ENCODE results near the gene KCND1. TPM values are rescaled to one million over a fixed set of nuclear protein-coding genes. Genes with fewer than 3 reads are reported as not detected.

The KCND1 gene
- total RNA-seq, 1 experiment from 2014 or later: 0.51 TPM

DNA sequence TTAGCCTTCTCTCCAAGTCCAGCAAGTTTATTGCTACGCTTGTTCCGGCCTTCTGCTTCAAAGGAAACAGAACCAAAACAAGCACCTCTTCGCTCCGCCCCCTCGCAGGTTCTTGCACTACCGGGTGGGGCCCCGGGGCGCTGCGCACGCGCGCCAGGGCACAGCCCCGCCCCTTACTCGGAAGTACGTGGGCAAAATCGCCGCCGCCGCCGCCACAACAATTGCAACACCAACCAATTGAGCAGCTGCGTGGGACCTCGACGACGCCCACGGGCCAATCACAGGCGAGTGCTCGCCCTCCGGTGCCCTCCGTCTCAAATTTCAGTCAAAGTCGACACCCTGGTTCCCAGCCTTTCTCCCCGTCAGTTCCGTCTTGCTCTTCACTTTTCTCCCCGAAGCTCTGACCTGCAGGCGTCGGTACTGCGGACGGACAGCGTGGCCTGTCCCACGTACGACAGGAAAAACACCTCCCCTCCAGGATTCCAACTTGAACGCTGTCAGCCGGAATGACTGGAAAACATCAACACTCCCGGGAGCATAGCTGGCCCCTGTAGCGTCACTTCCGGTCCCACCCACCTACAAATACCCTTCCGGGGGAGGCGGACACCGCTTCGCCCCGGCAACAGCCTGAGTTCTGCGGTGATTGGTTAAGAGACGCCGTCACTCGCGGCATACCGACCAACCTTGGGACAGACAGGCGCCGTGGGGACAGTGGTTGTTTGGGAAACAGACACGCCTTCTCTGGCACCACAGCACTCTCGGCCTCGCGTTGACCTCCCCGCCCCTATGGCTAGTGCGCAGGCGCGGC, 13.6 kb downstream of the KCND1 start:
- Histone ChIP-seq H2AFZ (ENCODE audit: low read length) (peak overlapping the region; percentile 89), H3K79me2 (ENCODE audit: low read length) (peaks cover 41% of the 10 kb centered on the region), H3K36me3 (ENCODE audit: low read depth, low read length) (no peaks in the 10 kb centered on the region), H3K9ac (ENCODE audit: low read length) (peak overlapping the region; percentile 90), H3K27ac (ENCODE audit: low read length) (peak overlapping the region; percentile 96), H4K20me1 (ENCODE audit: low read length) (no peaks in the 10 kb centered on the region), H3K9me2 (replicated peaks; ENCODE audit: low read length) (no peaks in the 10 kb centered on the region), H3K27me3 (ENCODE audit: low read length) (no peaks in the 10 kb centered on the region), H3K4me3 (ENCODE audit: low read length) (peak overlapping the region; percentile 89), H3K4me1 (ENCODE audit: insufficient read depth, low read length) (peaks cover 19% of the 10 kb centered on the region), H3K9me3 (ENCODE audit: low read length) (no peaks in the 10 kb centered on the region), H3K4me2 (ENCODE audit: low read length) (peak overlapping the region; percentile 96), H3F3A (ENCODE audit: low read length, unreplicated experiment) (no peaks in the 10 kb centered on the region)
- ChIA-PET CTCF (interaction anchor here (0.6 kb wide), 2 partner anchors 262 to 450 kb away, joined by 3 read pairs; no protein-coding TSS in a partner anchor), POLR2A (ENCODE audit: unreplicated experiment) (interaction anchor here (0.7 kb wide), 2 partner anchors 84 to 148 kb away, joined by 3 to 6 read pairs; no protein-coding TSS in a partner anchor)
- peak; percentile 91 for ATAC-seq
- TSS peak; percentile 27 for BruUV-seq (replicated peaks)
- TF ChIP-seq EZH2phosphoT487 (IDR thresholded peaks at IDR 0.05; ENCODE audit: borderline replicate concordance, low read length) (no peak), EZH2 (IDR thresholded peaks at IDR 0.05; ENCODE audit: low read length, unreplicated experiment) (no peak), CTCF (conservative IDR thresholded peaks at IDR 0.05; ENCODE audit: low read depth, low read length) (no peak)
- DNase-seq: peak; percentile 97
- intact Hi-C loops (cut with micrococcal nuclease): loop anchor here (1.0 to 5.0 kb wide), 2 partner anchors 41 to 85 kb away; partner anchors contain the start of genes PIM2 and TFE3

DNA sequence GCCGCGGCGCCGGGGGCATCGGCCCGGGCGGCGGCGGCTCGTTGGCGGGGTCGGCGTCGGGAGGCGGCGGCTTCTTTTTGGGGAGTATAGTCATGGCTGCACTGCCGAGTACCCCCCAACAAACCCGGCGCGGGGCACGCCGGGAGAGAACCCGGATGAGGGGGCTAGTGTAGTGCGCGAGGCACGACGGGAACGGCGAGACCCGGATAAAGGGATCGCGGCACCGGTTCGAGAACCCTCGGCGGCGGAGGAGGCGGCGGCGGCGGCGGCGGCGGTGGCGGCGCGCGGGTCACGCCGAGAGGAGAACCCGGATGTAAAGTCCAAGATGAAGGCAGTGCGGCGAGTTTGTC, 14.2 kb downstream of the KCND1 start, which contains the start of gene OTUD5:
OTUD5 (minus strand) TSS at position 131 of the 350 bp plus-strand sequence; CDS start at position 94, 37 bp downstream.
- Histone ChIP-seq H3K9me2 (replicated peaks; ENCODE audit: low read length) (no peaks in the 10 kb centered on the region), H3K27ac (ENCODE audit: low read length) (peak within 1 kb of the TSS; percentile 96), H3K79me2 (ENCODE audit: low read length) (peaks cover 47% of the 10 kb centered on the region), H3K9me3 (ENCODE audit: low read length) (no peaks in the 10 kb centered on the region), H3K36me3 (ENCODE audit: low read depth, low read length) (no peaks in the 10 kb centered on the region), H4K20me1 (ENCODE audit: low read length) (no peaks in the 10 kb centered on the region), H3K4me3 (ENCODE audit: low read length) (peak within 1 kb of the TSS; percentile 89), H3K27me3 (ENCODE audit: low read length) (no peaks in the 10 kb centered on the region), H3K9ac (ENCODE audit: low read length) (peak within 1 kb of the TSS; percentile 90), H3F3A (ENCODE audit: low read length, unreplicated experiment) (no peaks in the 10 kb centered on the region), H3K4me1 (ENCODE audit: insufficient read depth, low read length) (peaks cover 19% of the 10 kb centered on the region), H2AFZ (ENCODE audit: low read length) (peak within 1 kb of the TSS; percentile 89), H3K4me2 (ENCODE audit: low read length) (peak within 1 kb of the TSS; percentile 99)
- DNase-seq (no peak), ATAC-seq (peak; percentile 33)
- POLR2A ChIA-PET (ENCODE audit: unreplicated experiment): interaction anchor here (0.7 kb wide), 1 partner anchor 148 kb away, joined by 3 read pairs; no protein-coding TSS in a partner anchor
- CTCF ChIA-PET: no interaction called here
- intact Hi-C loops (cut with micrococcal nuclease): loop anchor here (5.0 kb wide), 1 partner anchor 40 kb away; the partner anchor contains the start of gene PIM2
- TF ChIP-seq CTCF (conservative IDR thresholded peaks at IDR 0.05; ENCODE audit: low read depth, low read length): no peak
- no peak for TF ChIP-seq EZH2 (IDR thresholded peaks at IDR 0.05; ENCODE audit: low read length, unreplicated experiment)
- TF ChIP-seq EZH2phosphoT487 (IDR thresholded peaks at IDR 0.05; ENCODE audit: borderline replicate concordance, low read length): no peak
- BruUV-seq (replicated peaks): no TSS peak

Data from PC-3 (cell line).